Transverse colon (tissue), 4 donors: ENCODE results near the gene HAO2. TPM values are rescaled to one million over a fixed set of nuclear protein-coding genes. Genes with fewer than 3 reads are reported as not detected.
A peak's percentile ranks its signal among the peaks of the same experiment; 100 is the strongest.
"Not testable (repeated sequence)": the region's sequence is repeated elsewhere in the genome, so short reads cannot be mapped to it uniquely, and the experiment has no call there.

ENCODE experiments used
- DNase-seq: peaks from one replicate; pipeline ENCODE4 v3.0.0-alpha.2; 2019
- H3K27ac ChIP-seq, 4 donors: fragments of 200-600 bp; sonication (generic); 2 replicates each; pipeline ENCODE4 v1.5.1; 2016 to 2018; ENCODE audit warnings: inconsistent platforms in 4 of 4
- H3K27me3 ChIP-seq: fragments of 200-600 bp; sonication (generic); 2 replicates; pipeline ENCODE4 v1.5.1; 2017; ENCODE audit warnings: inconsistent platforms
- H3K36me3 ChIP-seq, 4 donors: fragments of 200-600 bp; sonication (generic); 2 replicates each; pipeline ENCODE4 v1.5.1; 2017 to 2019; ENCODE audit warnings: inconsistent platforms in 4 of 4
- H3K4me1 ChIP-seq, 4 donors: fragments of 200-600 bp; sonication (generic); 2 replicates each; pipeline ENCODE4 v1.5.1; 2017 to 2020; ENCODE audit warnings: inconsistent platforms in 4 of 4
- H3K4me3 ChIP-seq, 4 donors: fragments of 200-600 bp; sonication (generic); 1 replicate in 1 of 4; 2 replicates in 3 of 4; pipeline versions ENCODE4 v1.5.1 to v1.6.1; 2017 to 2019; ENCODE audit warnings: inconsistent platforms in 4 of 4
- H3K9me3 ChIP-seq, 2 donors: fragments of 200-600 bp; sonication (generic); 2 replicates each; pipeline ENCODE4 v1.5.1; 2017 to 2019; ENCODE audit warnings: inconsistent platforms in 2 of 2
- EP300 ChIP-seq: sonication (generic); formaldehyde crosslinking; IDR thresholded peaks from one replicate; pipeline ENCODE4 v1.6.1; 2017; ENCODE audit warnings: antibody characterized with exemption, low read depth
- POLR2A ChIP-seq: fragments of 450-650 bp; IDR thresholded peaks from one replicate; pipeline ENCODE4 v1.6.1; 2016; ENCODE audit warnings: antibody characterized with exemption, mild to moderate bottlenecking, moderate library complexity
- POLR2AphosphoS5 ChIP-seq, 3 donors: sonication (generic); formaldehyde crosslinking; IDR thresholded peaks; one replicate each; pipeline ENCODE4 v1.6.1; 2016; ENCODE audit warnings: antibody characterized with exemption in 3 of 3
- WGBS, 2 donors: methylation state at CpG; one replicate each; pipeline ENCODE4 v1.1.5; 2018; ENCODE audit warnings: low coverage in 1 of 2; 5-methylcytosine and 5-hydroxymethylcytosine counted together
- in situ Hi-C, 4 donors: fragments of 200-750 bp; cut with MboI; loops; one replicate each; pipeline versions ENCODE4 v1.15.0 to v1.15.1; 2017; ENCODE audit warnings: low sequenced_read_pairs in 3 of 4, low pct_ligation_motif_present in 1 of 4, low pct_unique_long_range_greater_than_20kb in 1 of 4
- intact Hi-C: fragments of 100-400 bp; cut with DNase I; formaldehyde crosslinking; loops from one replicate; pipeline ENCODE4 v1.15.1; 2023; ENCODE audit warnings: low total_unique reads
- total RNA-seq, 4 donors: library from RNA; depleted of rRNA; stranded (reverse); fragments of >200 nt; gene quantifications; one replicate each; pipeline ENCODE4 v1.1.0, GENCODE V29; 2016
- TF ChIP-seq, protein P1 (sequence below), 5 experiments: fragments of 200-600 bp in 3 of 5; fragments of 450-650 bp in 2 of 5; sonication (generic) in 3 of 5; IDR thresholded peaks; 1 replicate in 2 of 5; 2 replicates in 3 of 5; pipeline ENCODE4 v1.5.1; 2016 to 2017; ENCODE audit warnings: antibody characterized with exemption in 5 of 5, inconsistent platforms in 3 of 5, mild to moderate bottlenecking in 2 of 5, moderate library complexity in 1 of 5

Gene HAO2
- total RNA-seq, 4 donors from 2014 or later = not detected

DNA sequence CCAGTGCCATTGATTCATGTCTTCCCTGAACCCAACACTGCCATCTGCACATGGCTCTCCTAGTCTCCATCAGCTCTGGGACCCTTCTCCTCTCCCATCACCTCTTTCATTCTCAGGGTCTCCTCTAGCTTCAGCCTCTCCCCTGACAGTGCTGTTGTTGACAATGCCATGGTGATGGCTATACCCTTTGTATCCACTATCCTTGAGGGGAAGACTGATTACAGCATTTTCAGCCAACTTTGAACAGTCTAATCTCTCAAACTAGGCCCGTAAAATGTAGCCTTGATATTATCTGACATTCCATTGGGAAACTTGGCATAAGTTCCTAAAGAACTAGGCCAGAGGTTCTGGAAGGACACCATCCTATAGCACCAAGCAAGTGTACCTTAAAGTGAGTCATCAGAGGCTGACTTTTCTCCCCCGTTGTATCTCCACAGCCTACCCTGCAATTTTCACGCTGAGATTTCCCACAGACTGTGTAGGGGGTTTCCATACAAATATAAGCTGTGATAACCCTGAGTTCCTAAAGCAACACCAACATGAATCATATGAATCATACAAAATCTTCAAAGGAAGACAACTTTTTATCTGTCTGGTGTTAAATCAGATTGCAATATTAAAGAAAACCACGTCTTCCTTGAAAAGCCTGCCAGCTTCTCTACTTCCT is 5.8 kb downstream of the HAO2 start:
- in situ Hi-C loops = no loop called here
- peaks cover 0 to 33% (median 14%) of the 10 kb centered on the region in 4 donors for H3K4me1 ChIP-seq
- TF ChIP-seq POLR2A (no peak), EP300 (no peak), POLR2AphosphoS5 (IDR thresholded peaks at IDR 0.05) (no peak)
- TF ChIP-seq, protein P1, sequence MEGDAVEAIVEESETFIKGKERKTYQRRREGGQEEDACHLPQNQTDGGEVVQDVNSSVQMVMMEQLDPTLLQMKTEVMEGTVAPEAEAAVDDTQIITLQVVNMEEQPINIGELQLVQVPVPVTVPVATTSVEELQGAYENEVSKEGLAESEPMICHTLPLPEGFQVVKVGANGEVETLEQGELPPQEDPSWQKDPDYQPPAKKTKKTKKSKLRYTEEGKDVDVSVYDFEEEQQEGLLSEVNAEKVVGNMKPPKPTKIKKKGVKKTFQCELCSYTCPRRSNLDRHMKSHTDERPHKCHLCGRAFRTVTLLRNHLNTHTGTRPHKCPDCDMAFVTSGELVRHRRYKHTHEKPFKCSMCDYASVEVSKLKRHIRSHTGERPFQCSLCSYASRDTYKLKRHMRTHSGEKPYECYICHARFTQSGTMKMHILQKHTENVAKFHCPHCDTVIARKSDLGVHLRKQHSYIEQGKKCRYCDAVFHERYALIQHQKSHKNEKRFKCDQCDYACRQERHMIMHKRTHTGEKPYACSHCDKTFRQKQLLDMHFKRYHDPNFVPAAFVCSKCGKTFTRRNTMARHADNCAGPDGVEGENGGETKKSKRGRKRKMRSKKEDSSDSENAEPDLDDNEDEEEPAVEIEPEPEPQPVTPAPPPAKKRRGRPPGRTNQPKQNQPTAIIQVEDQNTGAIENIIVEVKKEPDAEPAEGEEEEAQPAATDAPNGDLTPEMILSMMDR (IDR thresholded peaks at IDR 0.05) = no peak
- H3K9me3 ChIP-seq = no peaks in the 10 kb centered on the region
- no peaks in the 10 kb centered on the region for H3K27me3 ChIP-seq
- H3K36me3 ChIP-seq = no peaks in the 10 kb centered on the region
- WGBS, 2 donors = 37 to 42% methylated on average over 3 to 4 of the region's 4 CpGs
- peak overlapping the region in 2 of 4 donors; percentile 35 to 37 for H3K27ac ChIP-seq
- intact Hi-C loops = no loop called here
- H3K4me3 ChIP-seq = no peak overlapping the region
- DNase-seq = no peak

DNA sequence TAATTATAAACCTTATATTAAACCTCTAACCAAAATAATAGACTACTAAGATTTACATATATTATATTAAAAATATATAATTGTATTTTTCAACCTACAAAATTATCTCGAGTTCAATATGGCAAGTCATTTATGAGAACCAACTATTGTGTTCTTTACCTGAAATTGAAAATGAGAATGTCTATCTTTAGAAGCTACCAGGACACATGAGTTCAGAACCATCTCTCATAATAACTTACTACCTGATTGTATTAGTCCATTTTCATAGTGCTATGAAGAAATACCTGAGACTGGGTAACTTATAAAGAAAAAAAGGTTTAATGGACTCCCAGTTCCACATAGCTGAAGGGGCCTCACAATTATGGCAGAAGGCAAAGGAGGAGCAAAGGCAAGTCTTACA is 6.8 kb downstream of the HAO2 start:
- intact Hi-C loops = no loop called here
- TF ChIP-seq, protein P1 (IDR thresholded peaks at IDR 0.05) = no peak
- TF ChIP-seq POLR2A (no peak), EP300 (no peak), POLR2AphosphoS5 (IDR thresholded peaks at IDR 0.05) (no peak)

GRCh38 chr1:119376594-119376993 is 8.0 kb downstream of the HAO2 start:
- Histone ChIP-seq H3K9me3 (no peaks in the 10 kb centered on the region), H3K27me3 (no peaks in the 10 kb centered on the region), H3K4me3 (no peak overlapping the region), H3K27ac (no peak overlapping the region), H3K4me1 (peaks cover 0 to 33% (median 14%) of the 10 kb centered on the region in 4 donors), H3K36me3 (no peaks in the 10 kb centered on the region)
- TF ChIP-seq, protein P1 (IDR thresholded peaks at IDR 0.05) = no peak
- no peak for TF ChIP-seq POLR2A
- TF ChIP-seq EP300 = no peak
- no peak for TF ChIP-seq POLR2AphosphoS5 (IDR thresholded peaks at IDR 0.05)
- in situ Hi-C loops = no loop called here
- intact Hi-C loops = no loop called here
- no peak for DNase-seq
- 81% methylated on average over 1 of the region's 1 CpG; no CpG with 5 or more reads in 1 of the 2 donors for WGBS, 2 donors

More for the DNA sequence above, 6.8 kb downstream of the HAO2 start:
- DNase-seq = no peak
- no peak overlapping the region for H3K4me3 ChIP-seq
- H3K27ac ChIP-seq = no peak overlapping the region
- no peaks in the 10 kb centered on the region for H3K36me3 ChIP-seq
- H3K27me3 ChIP-seq = no peaks in the 10 kb centered on the region
- 78% methylated on average over 1 of the region's 1 CpG for WGBS, 2 donors
- no peaks in the 10 kb centered on the region for H3K9me3 ChIP-seq
- in situ Hi-C loops = no loop called here
- peaks cover 0 to 33% (median 14%) of the 10 kb centered on the region in 4 donors for H3K4me1 ChIP-seq

GRCh38 chr1:119377594-119377993 is 9.0 kb downstream of the HAO2 start:
- WGBS, 2 donors = 70 to 75% methylated on average over 1 to 2 of the region's 2 CpGs
- H3K36me3 ChIP-seq, H3K27me3 ChIP-seq, DNase-seq, H3K27ac ChIP-seq, in situ Hi-C loops, H3K9me3 ChIP-seq, intact Hi-C loops, H3K4me3 ChIP-seq: not testable (repeated sequence)
- H3K4me1 ChIP-seq = peaks cover 0 to 24% (median 14%) of the 10 kb centered on the region in 4 donors

- Histone ChIP-seq H3K4me1 (peaks cover 0 to 11% (median 4%) of the 10 kb centered on the region in 4 donors), H3K4me3 (no peak overlapping the region), H3K27ac (no peak overlapping the region), H3K36me3 (no peaks in the 10 kb centered on the region), H3K9me3 (no peaks in the 10 kb centered on the region), H3K27me3 (no peaks in the 10 kb centered on the region)
- no peak for DNase-seq
- in situ Hi-C loops = no loop called here
- WGBS, 2 donors = 75 to 80% methylated on average over 1 of the region's 1 CpG
- TF ChIP-seq POLR2AphosphoS5 (IDR thresholded peaks at IDR 0.05) (no peak), POLR2A (no peak), EP300 (no peak)
- intact Hi-C loops = no loop called here
Measured at GRCh38 chr1:119379117-119379516, 10.5 kb downstream of the HAO2 start.
